K562 (cell line): ENCODE data around the gene PPM1H. TPM values are rescaled to one million over a fixed set of nuclear protein-coding genes. Genes with fewer than 3 reads are reported as not detected.
"Not testable (repeated sequence)": the region's sequence is repeated elsewhere in the genome, so short reads cannot be mapped to it uniquely, and the experiment has no call there.

ENCODE experiments used
- ATAC-seq: fragments of 200-7000 bp; cut with Tn5 transposase; 3 replicates; pipeline ENCODE4 v1.9.1; 2020; ENCODE audit warnings: moderate library complexity
- BruUV-seq: library from RNA; stranded (reverse); fragments of 400-500 nt; replicated peaks from 2 replicates; lab custom pipeline; 2021; lab: Mats Ljungman, UMichigan
- CTCF ChIA-PET: fragments of 300-600 bp; formaldehyde crosslinking; extraction: SDS; loops from one replicate; lab custom pipeline; 2021; ENCODE audit warnings: low intra/inter-chr PET ratio; lab: Yijun Ruan, JAX
- POLR2A ChIA-PET: fragments of 300-600, 350-650 bp; sonication (Branson Sonifier 250); formaldehyde crosslinking; extraction: SDS; loops from one replicate; lab custom pipeline; 2021; ENCODE audit warnings: antibody characterized with exemption, inconsistent platforms; lab: Yijun Ruan, JAX
- DNase-seq, 4 experiments: peaks; one replicate each; pipeline versions ENCODE4 v3.0.0 to v3.0.0-alpha.2; 2011 to 2018; ENCODE audit warnings: low spot score in 3 of 4, mixed read lengths in 3 of 4; ENCODE audit errors: extremely low read depth in 1 of 4
- FAIRE-seq: peaks from 2 replicates; lab custom pipeline; 2011; peaks lifted over from hg19 to GRCh38; lab: Jason Lieb, UNC
- H2AFZ ChIP-seq: 2 replicates; pipeline ENCODE4 v1.6.0; 2011; ENCODE audit warnings: low read depth, low read length, control low read depth, inconsistent platforms
- H3K27ac ChIP-seq: fragments of 200-600 bp; 3 replicates; pipeline ENCODE4 v1.8.0; 2011; ENCODE audit warnings: low read depth, mild to moderate bottlenecking, control low read depth, inconsistent platforms, low read length, moderate library complexity, mixed read lengths; ENCODE audit errors: extremely low read depth
- H3K27me3 ChIP-seq, 2 experiments: fragments of 300-600 bp in 1 of 2; 2 replicates in 1 of 2; 3 replicates in 1 of 2; pipeline versions ENCODE4 v1.6.0 to v1.8.0; 2011; ENCODE audit warnings: inconsistent platforms in 2 of 2, low read length in 2 of 2, mild to moderate bottlenecking in 1 of 2, mixed read lengths in 1 of 2, moderate library complexity in 1 of 2; ENCODE audit not compliant: control insufficient read depth in 2 of 2, insufficient read depth in 2 of 2
- H3K36me3 ChIP-seq: fragments of 300-600 bp; 3 replicates; pipeline ENCODE4 v1.8.0; 2011; ENCODE audit warnings: mild to moderate bottlenecking, low read length, inconsistent platforms; ENCODE audit not compliant: control insufficient read depth, insufficient read depth
- H3K4me1 ChIP-seq, 2 experiments: fragments of 200-600 bp in 1 of 2; replicated peaks in 1 of 2; 2 replicates in 1 of 2; 3 replicates in 1 of 2; pipeline versions ENCODE4 v1.5.1 to v1.8.0; 2011; ENCODE audit warnings: inconsistent platforms in 2 of 2, low read length in 2 of 2, mild to moderate bottlenecking in 1 of 2, mixed read lengths in 1 of 2, moderate library complexity in 1 of 2; ENCODE audit not compliant: control insufficient read depth in 2 of 2, insufficient read depth in 2 of 2
- H3K4me2 ChIP-seq: 2 replicates; pipeline ENCODE4 v1.6.1; 2011; ENCODE audit warnings: low read length, control low read depth, inconsistent platforms, mixed read lengths; ENCODE audit not compliant: insufficient read depth
- H3K4me3 ChIP-seq: fragments of 200-600 bp; sonication (generic), shearing (Covaris generic); 2 replicates; pipeline ENCODE4 v1.5.1; 2016; ENCODE audit warnings: control low read depth, inconsistent platforms
- H3K79me2 ChIP-seq: fragments of 200-600 bp; 3 replicates; pipeline ENCODE4 v1.8.0; 2011; ENCODE audit warnings: low read length, inconsistent platforms; ENCODE audit not compliant: control insufficient read depth, insufficient read depth
- H3K9ac ChIP-seq, 2 experiments: 2 replicates each; pipeline versions ENCODE4 v1.6.0 to v1.6.1; 2011; ENCODE audit warnings: low read depth in 2 of 2, low read length in 2 of 2, control low read depth in 1 of 2, inconsistent platforms in 1 of 2, mild to moderate bottlenecking in 1 of 2, mixed read lengths in 1 of 2; ENCODE audit not compliant: insufficient read depth in 1 of 2
- H3K9me1 ChIP-seq: one replicate; pipeline ENCODE4 v1.6.0; 2011; ENCODE audit warnings: inconsistent platforms, mild to moderate bottlenecking, low read length, moderate library complexity; ENCODE audit not compliant: control insufficient read depth, insufficient read depth
- H3K9me3 ChIP-seq: replicated peaks from 2 replicates; pipeline ENCODE4 v1.5.1; 2011; ENCODE audit warnings: low read depth, low read length, inconsistent platforms; ENCODE audit not compliant: control insufficient read depth, insufficient read depth
- H4K20me1 ChIP-seq: replicated peaks from 2 replicates; pipeline ENCODE4 v1.6.1; 2011; ENCODE audit warnings: low read length, inconsistent platforms, mixed read lengths; ENCODE audit not compliant: control insufficient read depth, insufficient read depth
- CBFA2T3 ChIP-seq: fragments of 450-650 bp; IDR thresholded peaks from 2 replicates; pipeline ENCODE4 v1.6.1; 2017
- CHD2 ChIP-seq: IDR thresholded peaks from 2 replicates; pipeline ENCODE4 v1.6.1; 2011; ENCODE audit warnings: low read depth, low read length
- DPF2 ChIP-seq: fragments of 450-650 bp; IDR thresholded peaks from 2 replicates; pipeline ENCODE4 v1.6.1; 2016
- KLF10 ChIP-seq: fragments of 250-450 bp; sonication (Bioruptor Pico); IDR thresholded peaks from 2 replicates; pipeline ENCODE4 v1.6.1; 2021; ENCODE audit warnings: matching md5 sums
- NR1H2 ChIP-seq: sonication (generic); formaldehyde crosslinking; IDR thresholded peaks from 2 replicates; pipeline ENCODE4 v1.4.0; 2020; ENCODE audit warnings: mild to moderate bottlenecking, missing genetic modification reagents
- PCBP2 ChIP-seq: fragments of 200-400 bp; formaldehyde crosslinking; IDR thresholded peaks from 2 replicates; pipeline ENCODE4 v1.6.1; 2018; ENCODE audit warnings: low read length, low read depth, mild to moderate bottlenecking, moderate library complexity; ENCODE audit not compliant: poor library complexity, severe bottlenecking
- PTTG1 ChIP-seq: fragments of 450-650 bp; IDR thresholded peaks from 2 replicates; pipeline ENCODE4 v1.6.1; 2016; ENCODE audit warnings: low read depth, mild to moderate bottlenecking, missing genetic modification characterization, missing compliant biosample characterization
- RBM34 ChIP-seq: fragments of 200-400 bp; formaldehyde crosslinking; IDR thresholded peaks from 2 replicates; pipeline ENCODE4 v1.6.1; 2018; ENCODE audit warnings: low read length, borderline replicate concordance; ENCODE audit not compliant: insufficient read depth
- RCOR1 ChIP-seq, 2 experiments: IDR thresholded peaks; 2 replicates each; pipeline ENCODE4 v1.6.1; 2012; ENCODE audit warnings: low read depth in 2 of 2, low read length in 2 of 2, borderline replicate concordance in 1 of 2, improper control_type of control experiment in 1 of 2
- RFX7 ChIP-seq: fragments of 250-450 bp; sonication (Bioruptor Pico); IDR thresholded peaks from 2 replicates; pipeline ENCODE4 v1.5.1; 2021; ENCODE audit warnings: mild to moderate bottlenecking
- SNIP1 ChIP-seq: fragments of 450-650 bp; IDR thresholded peaks from 2 replicates; pipeline ENCODE4 v1.7.1; 2017; ENCODE audit warnings: low read depth, mild to moderate bottlenecking
- TARDBP ChIP-seq: fragments of 450-650 bp; IDR thresholded peaks from 2 replicates; pipeline ENCODE4 v1.6.1; 2016
- TGIF2 ChIP-seq: sonication (generic); formaldehyde crosslinking; IDR thresholded peaks from 2 replicates; pipeline ENCODE4 v1.8.1; 2022; ENCODE audit warnings: mild to moderate bottlenecking, missing genetic modification reagents, moderate library complexity
- ZFP30 ChIP-seq: fragments of 250-450 bp; sonication (Bioruptor Pico); IDR thresholded peaks from 2 replicates; pipeline ENCODE4 v1.8.0; 2022; ENCODE audit warnings: moderate library complexity, mild to moderate bottlenecking, inconsistent platforms, borderline replicate concordance
- ZFP36 ChIP-seq: fragments of 150-350 bp; IDR thresholded peaks from 2 replicates; pipeline ENCODE4 v1.6.1; 2018; ENCODE audit warnings: low read length, low read depth; ENCODE audit not compliant: partially characterized antibody
- ZNF347 ChIP-seq: fragments of 450-650 bp; formaldehyde crosslinking; IDR thresholded peaks from 2 replicates; pipeline ENCODE4 v1.4.0; 2020; ENCODE audit warnings: low read depth, mild to moderate bottlenecking, moderate library complexity
- WGBS: fragments of 100-300 bp; shearing (Covaris generic); methylation state at CpG from one replicate; pipeline ENCODE4 v1.1.6; 2016; ENCODE audit warnings: low coverage, mixed read lengths; ENCODE audit not compliant: insufficient coverage; ENCODE audit errors: missing lambda C conversion rate; 5-methylcytosine and 5-hydroxymethylcytosine counted together
- in situ Hi-C: fragments of 300-500 bp; cut with MboI; formaldehyde crosslinking; loops from 4 replicates; pipeline ENCODE4 v1.15.0; 2018; ENCODE audit warnings: inconsistent platforms, mixed read lengths
- intact Hi-C: fragments of 100-400 bp; cut with micrococcal nuclease; formaldehyde crosslinking; loops from 2 replicates; pipeline ENCODE4 v1.14.2; 2022
- polyA plus RNA-seq, 8 experiments: library from polyadenylated mRNA; depleted of rRNA in 4 of 8; stranded (reverse) in 5 of 8; unstranded in 3 of 8; fragments of >200 nt; fragmentation: Nextera tagmentation in 2 of 8; fragmentation: Illumina TruSeq in 1 of 8; extraction: Ambion mirVana in 2 of 8; extraction: Trizol in 1 of 8; gene quantifications; 2 replicates each; pipeline versions ENCODE4 v1.2.1 to v1.2.3, GENCODE V29; 2011 to 2014; ENCODE audit warnings: inconsistent platforms in 1 of 8, missing spikeins in 1 of 8
- total RNA-seq, 7 experiments: library from RNA; depleted of rRNA in 6 of 7; stranded (reverse); fragments of >200 nt in 6 of 7; fragmentation: Illumina TruSeq in 2 of 7; extraction: Trizol in 2 of 7; gene quantifications; 2 replicates each; pipeline versions ENCODE4 v1.2.1 to v1.2.3, GENCODE V29; 2011 to 2021; ENCODE audit warnings: low replicate concordance in 1 of 7

The PPM1H gene
- total and polyA plus RNA-seq, 9 of the 15 experiments (the other 6 are each of a cell fraction or from before 2014, with no cell fraction given) = 5.3 to 29.3 (median 11.3) TPM

GRCh38 chr12:62811481-62811880, 123.5 kb downstream of the PPM1H start:
- ATAC-seq = peak; percentile 54
- BruUV-seq, H3K79me2 ChIP-seq, in situ Hi-C loops, H3K4me1 ChIP-seq, H3K4me2 ChIP-seq, H3K36me3 ChIP-seq, H4K20me1 ChIP-seq, H3K9ac ChIP-seq, FAIRE-seq, H2AFZ ChIP-seq, H3K27me3 ChIP-seq, H3K9me1 ChIP-seq, H3K27ac ChIP-seq, H3K9me3 ChIP-seq, POLR2A ChIA-PET, H3K4me3 ChIP-seq, CTCF ChIA-PET: not testable (repeated sequence)
- DNase-seq = peak in 1 of 4 experiments; percentile 38
- intact Hi-C loops = loop anchor here (5.0 kb wide), 1 partner anchor 121 kb away; no protein-coding TSS in a partner anchor
- TF ChIP-seq RCOR1 (IDR thresholded peaks at IDR 0.05; ENCODE audit: borderline replicate concordance in 1 of 2, low read depth in 2 of 2, low read length in 2 of 2) (0 out of 4 replicates have a peak, but pooled peaks of 1 of the 2 experiments have one; percentile 39), CBFA2T3 (0 out of 2 replicates have a peak, but pooled peaks have one; percentile 18)
- WGBS = 7% methylated on average over 4 of the region's 4 CpGs

GRCh38 chr12:62808166-62808879, 126.6 kb downstream of the PPM1H start:
- no peak overlapping the region for H3K4me3 ChIP-seq
- H3K9me3 ChIP-seq = no peaks in the 10 kb centered on the region
- intact Hi-C loops (no loop called here), in situ Hi-C loops (no loop called here)
- no peak overlapping the region for H3K9ac ChIP-seq
- no peaks in the 10 kb centered on the region for H3K36me3 ChIP-seq
- 49% methylated on average over 4 of the region's 4 CpGs for WGBS
- no peaks in the 10 kb centered on the region for H3K9me1 ChIP-seq
- FAIRE-seq (no peak), DNase-seq (no peak), ATAC-seq (no peak)
- H3K79me2 ChIP-seq = no peaks in the 10 kb centered on the region
- BruUV-seq = no TSS peak
- no peaks in the 10 kb centered on the region for H4K20me1 ChIP-seq
- CTCF ChIA-PET = no interaction called here
- no peak overlapping the region for H2AFZ ChIP-seq
- no peaks in the 10 kb centered on the region; a peak in 1 of 5 replicates for H3K27me3 ChIP-seq
- peaks cover 0 to 3% of the 10 kb centered on the region in 2 experiments; a peak in 1 of 5 replicates for H3K4me1 ChIP-seq
- POLR2A ChIA-PET = interaction anchor here (0.7 kb wide), 1 partner anchor 30 kb away, joined by 3 read pairs; no protein-coding TSS in a partner anchor
- no peak overlapping the region for H3K27ac ChIP-seq
- no peak overlapping the region for H3K4me2 ChIP-seq
- no peak for TF ChIP-seq RFX7
- TF ChIP-seq ZNF347 (CRISPR knock-in tag) = no peak
- no peak for TF ChIP-seq SNIP1
- no peak for TF ChIP-seq RBM34
- no peak for TF ChIP-seq CHD2
- TF ChIP-seq DPF2 = no peak
- no peak for TF ChIP-seq KLF10
- TF ChIP-seq ZFP30 = no peak
- TF ChIP-seq TGIF2 = no peak
- no peak for TF ChIP-seq ZFP36
- TF ChIP-seq PCBP2 = no peak
- TF ChIP-seq NR1H2 (CRISPR knock-in tag) = no peak
- no peak for TF ChIP-seq PTTG1 (tag)
- no peak for TF ChIP-seq TARDBP
